Measurements from ENCODE around the gene RAB6A.
"Not testable (repeated sequence)": the region's sequence is repeated elsewhere in the genome, so short reads cannot be mapped to it uniquely, and the experiment has no call there.

RAB6A gene

GRCh38 chr11:73779084-73779902 lies 18.4 kb upstream of the RAB6A start:
- peak overlapping the region; percentile 62 for H3K4me3 ChIP-seq (ENCODE audit: low read depth, low read length)
- no peak for TF ChIP-seq CTCF (IDR thresholded peaks at IDR 0.05; ENCODE audit: insufficient read depth, low read length, missing control alignments)
- DNase-seq (ENCODE audit: low read depth, low spot score) = peak; percentile 90
- ChIA-PET CTCF (interaction anchor here (0.9 to 2.4 kb wide), 7 partner anchors 9 to 153 kb away, joined by 3 to 12 read pairs (median 5); partner anchors contain the start of gene RAB6A), POLR2A (interaction anchor here (1.2 to 3.4 kb wide), 3 partner anchors 9 to 18 kb away, joined by 3 to 50 read pairs (median 22); partner anchors contain the start of genes MRPL48 and RAB6A)

GRCh38 chr11:73770811-73771210 lies 9.9 kb upstream of the RAB6A start:
- H3K4me3 ChIP-seq (ENCODE audit: low read depth, low read length); DNase-seq (ENCODE audit: low read depth, low spot score); CTCF ChIA-PET; POLR2A ChIA-PET: not testable (repeated sequence)

- no peak overlapping the region for H3K4me3 ChIP-seq (ENCODE audit: low read depth, low read length)
- DNase-seq (ENCODE audit: low read depth, low spot score) = no peak
- ChIA-PET POLR2A (no interaction called here), CTCF (interaction anchor here (1.4 kb wide), 1 partner anchor 12 kb away, joined by 6 read pairs; no protein-coding TSS in a partner anchor)
- TF ChIP-seq CTCF (IDR thresholded peaks at IDR 0.05; ENCODE audit: insufficient read depth, low read length, missing control alignments) = no peak
Observed at GRCh38 chr11:73766763-73767162, 5.9 kb upstream of the RAB6A start.

GRCh38 chr11:73762732-73763131 lies 1.9 kb upstream of the RAB6A start:
- TF ChIP-seq CTCF (IDR thresholded peaks at IDR 0.05; ENCODE audit: insufficient read depth, low read length, missing control alignments) = no peak
- no peak overlapping the region for H3K4me3 ChIP-seq (ENCODE audit: low read depth, low read length)
- no peak for DNase-seq (ENCODE audit: low read depth, low spot score)
- POLR2A ChIA-PET = interaction anchor here (4.1 kb wide), 1 partner anchor 16 kb away, joined by 50 read pairs; no protein-coding TSS in a partner anchor
- CTCF ChIA-PET = interaction anchor here (1.7 kb wide), 1 partner anchor 17 kb away, joined by 5 read pairs; no protein-coding TSS in a partner anchor

GRCh38 chr11:73761403-73761945 lies 600 bp upstream of the RAB6A start:
- no peak for DNase-seq (ENCODE audit: low read depth, low spot score)
- peak overlapping the region; percentile 48 for H3K4me3 ChIP-seq (ENCODE audit: low read depth, low read length)
- POLR2A ChIA-PET = interaction anchor here (0.8 to 4.1 kb wide), 6 partner anchors 12 to 170 kb away, joined by 4 to 50 read pairs (median 6); partner anchors contain the start of gene MRPL48
- CTCF ChIA-PET = interaction anchor here (1.0 to 1.8 kb wide), 4 partner anchors 18 to 107 kb away, joined by 3 to 12 read pairs (median 4); partner anchors contain the start of gene MRPL48
- TF ChIP-seq CTCF (IDR thresholded peaks at IDR 0.05; ENCODE audit: insufficient read depth, low read length, missing control alignments) = no peak

GRCh38 chr11:73760135-73760678 lies 667 bp downstream of the RAB6A start:
- ChIA-PET CTCF (interaction anchor here (0.9 to 1.8 kb wide), 5 partner anchors 19 to 108 kb away, joined by 3 to 5 read pairs (median 4); partner anchors contain the start of gene MRPL48), POLR2A (interaction anchor here (1.5 to 4.1 kb wide), 4 partner anchors 19 to 171 kb away, joined by 4 to 50 read pairs (median 12); partner anchors contain the start of gene MRPL48)
- no peak for TF ChIP-seq CTCF (IDR thresholded peaks at IDR 0.05; ENCODE audit: insufficient read depth, low read length, missing control alignments)
- peak overlapping the region; percentile 91 for H3K4me3 ChIP-seq (ENCODE audit: low read depth, low read length)
- DNase-seq (ENCODE audit: low read depth, low spot score) = no peak
